Peyer's patch (tissue), 4 donors: ENCODE measurements around the gene UPK3A.

ENCODE experiments used
- POLR2A ChIP-seq, 2 donors: fragments of 450-650 bp; IDR thresholded peaks; one replicate each; pipeline ENCODE4 v1.5.1; 2017; ENCODE audit warnings: antibody characterized with exemption in 2 of 2, mild to moderate bottlenecking in 2 of 2, moderate library complexity in 2 of 2
- TF ChIP-seq, protein P1 (sequence below), 6 experiments: fragments of 450-650 bp in 4 of 6; fragments of 200-600 bp in 2 of 6; sonication (generic) in 1 of 6; IDR thresholded peaks; one replicate each; pipeline ENCODE4 v1.5.1; 2017 to 2019; ENCODE audit warnings: antibody characterized with exemption in 6 of 6, mild to moderate bottlenecking in 3 of 6, moderate library complexity in 1 of 6

DNA sequence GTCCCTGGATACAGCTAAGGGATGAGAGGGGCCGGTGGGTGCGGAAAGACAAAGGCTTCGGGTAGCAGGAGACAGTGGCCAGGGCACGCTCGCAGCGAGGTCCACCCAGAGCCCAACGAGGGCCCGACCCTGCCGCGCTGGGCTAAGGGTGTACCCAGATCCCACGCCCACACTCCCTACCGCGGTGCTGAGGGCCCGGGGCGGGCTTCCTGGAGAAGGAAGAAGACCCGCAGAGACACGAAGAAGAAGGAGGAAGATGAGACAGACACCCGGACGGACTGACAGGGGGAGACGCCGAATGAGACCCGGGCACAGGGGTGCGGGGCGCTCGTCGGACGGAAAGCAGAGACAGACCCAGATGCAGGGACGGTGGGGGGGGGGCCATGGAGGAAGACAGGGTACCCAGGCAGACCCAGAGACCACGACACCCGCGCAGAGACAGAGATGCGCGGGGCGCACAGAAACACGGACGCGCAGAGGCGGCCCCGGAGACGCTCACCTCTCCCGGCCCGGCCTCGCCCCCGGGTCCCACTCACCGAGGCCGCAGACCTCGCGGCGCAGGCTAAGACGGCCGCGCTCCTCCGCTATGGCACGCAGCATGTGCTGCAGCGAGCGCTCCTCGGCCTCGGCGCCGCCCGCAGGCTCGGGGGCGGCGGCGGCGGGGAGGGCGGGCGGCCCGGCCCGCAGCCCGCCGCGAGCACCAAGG, 44.5 kb upstream of the UPK3A start:
- TF ChIP-seq, protein P1, sequence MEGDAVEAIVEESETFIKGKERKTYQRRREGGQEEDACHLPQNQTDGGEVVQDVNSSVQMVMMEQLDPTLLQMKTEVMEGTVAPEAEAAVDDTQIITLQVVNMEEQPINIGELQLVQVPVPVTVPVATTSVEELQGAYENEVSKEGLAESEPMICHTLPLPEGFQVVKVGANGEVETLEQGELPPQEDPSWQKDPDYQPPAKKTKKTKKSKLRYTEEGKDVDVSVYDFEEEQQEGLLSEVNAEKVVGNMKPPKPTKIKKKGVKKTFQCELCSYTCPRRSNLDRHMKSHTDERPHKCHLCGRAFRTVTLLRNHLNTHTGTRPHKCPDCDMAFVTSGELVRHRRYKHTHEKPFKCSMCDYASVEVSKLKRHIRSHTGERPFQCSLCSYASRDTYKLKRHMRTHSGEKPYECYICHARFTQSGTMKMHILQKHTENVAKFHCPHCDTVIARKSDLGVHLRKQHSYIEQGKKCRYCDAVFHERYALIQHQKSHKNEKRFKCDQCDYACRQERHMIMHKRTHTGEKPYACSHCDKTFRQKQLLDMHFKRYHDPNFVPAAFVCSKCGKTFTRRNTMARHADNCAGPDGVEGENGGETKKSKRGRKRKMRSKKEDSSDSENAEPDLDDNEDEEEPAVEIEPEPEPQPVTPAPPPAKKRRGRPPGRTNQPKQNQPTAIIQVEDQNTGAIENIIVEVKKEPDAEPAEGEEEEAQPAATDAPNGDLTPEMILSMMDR (IDR thresholded peaks at IDR 0.05), result no peak
- TF ChIP-seq POLR2A (IDR thresholded peaks at IDR 0.05), result no peak
